ENCODE data around the gene MYH14. TPM values are rescaled to one million over a fixed set of nuclear protein-coding genes. Genes with fewer than 3 reads are reported as not detected.

MYH14 gene
- total RNA-seq, 1 donor from 2014 or later: not detected

GRCh38 chr19:50214699-50215543 is 11.5 kb downstream of the MYH14 start:
- DNase-seq (ENCODE audit: low read depth) (no peak), FAIRE-seq (no peak)
- Histone ChIP-seq H3K4me1 (ENCODE audit: insufficient read depth, low read length) (no peaks in the 10 kb centered on the region), H3K79me2 (ENCODE audit: insufficient read depth, low read length) (no peaks in the 10 kb centered on the region), H3K36me3 (ENCODE audit: insufficient read depth, low read length) (no peaks in the 10 kb centered on the region), H3K9me3 (ENCODE audit: insufficient read depth, low read depth, low read length) (peaks cover 2% of the 10 kb centered on the region), H3K4me2 (ENCODE audit: low read length) (no peak overlapping the region), H2AFZ (ENCODE audit: low read depth, low read length) (no peak overlapping the region), H3K9ac (ENCODE audit: low read length) (no peak overlapping the region), H4K20me1 (ENCODE audit: insufficient read depth, low read length) (no peaks in the 10 kb centered on the region), H3K27me3 (ENCODE audit: insufficient read depth, low read length) (no peaks in the 10 kb centered on the region), H3K27ac (ENCODE audit: low read depth, low read length) (no peak overlapping the region), H3K4me3 (ENCODE audit: insufficient read depth, low read depth, low read length) (no peak overlapping the region)
- TF ChIP-seq CTCF (IDR thresholded peaks at IDR 0.05; ENCODE audit: insufficient read depth, low read depth, low read length): no peak
- TF ChIP-seq EZH2 (IDR thresholded peaks at IDR 0.05; ENCODE audit: insufficient read depth, low read length): no peak
- H3K9me3 Mint-ChIP-seq (ENCODE audit: unreplicated experiment): peaks cover 19% of the 10 kb centered on the region
- no peak overlapping the region for H3K27ac Mint-ChIP-seq (ENCODE audit: unreplicated experiment)
- no peak overlapping the region for H3K4me3 Mint-ChIP-seq (ENCODE audit: unreplicated experiment)
- no peaks in the 10 kb centered on the region for H3K4me1 Mint-ChIP-seq (ENCODE audit: low read depth, unreplicated experiment)
- no peaks in the 10 kb centered on the region for H3K27me3 Mint-ChIP-seq (ENCODE audit: low read depth, unreplicated experiment)
- H3K36me3 Mint-ChIP-seq (ENCODE audit: low read depth, unreplicated experiment): no peaks in the 10 kb centered on the region

GRCh38 chr19:50215820-50216219 is 12.4 kb downstream of the MYH14 start:
- Histone ChIP-seq H3K4me2 (ENCODE audit: low read length) (no peak overlapping the region), H3K27me3 (ENCODE audit: insufficient read depth, low read length) (no peaks in the 10 kb centered on the region), H3K9ac (ENCODE audit: low read length) (no peak overlapping the region), H3K27ac (ENCODE audit: low read depth, low read length) (no peak overlapping the region), H3K79me2 (ENCODE audit: insufficient read depth, low read length) (no peaks in the 10 kb centered on the region), H4K20me1 (ENCODE audit: insufficient read depth, low read length) (no peaks in the 10 kb centered on the region), H3K4me3 (ENCODE audit: insufficient read depth, low read depth, low read length) (no peak overlapping the region), H3K4me1 (ENCODE audit: insufficient read depth, low read length) (no peaks in the 10 kb centered on the region), H3K36me3 (ENCODE audit: insufficient read depth, low read length) (no peaks in the 10 kb centered on the region), H3K9me3 (ENCODE audit: insufficient read depth, low read depth, low read length) (peaks cover 2% of the 10 kb centered on the region), H2AFZ (ENCODE audit: low read depth, low read length) (no peak overlapping the region)
- no peak overlapping the region for H3K27ac Mint-ChIP-seq (ENCODE audit: unreplicated experiment)
- no peaks in the 10 kb centered on the region for H3K4me1 Mint-ChIP-seq (ENCODE audit: low read depth, unreplicated experiment)
- no peaks in the 10 kb centered on the region for H3K36me3 Mint-ChIP-seq (ENCODE audit: low read depth, unreplicated experiment)
- TF ChIP-seq CTCF (IDR thresholded peaks at IDR 0.05; ENCODE audit: insufficient read depth, low read depth, low read length): no peak
- TF ChIP-seq EZH2 (IDR thresholded peaks at IDR 0.05; ENCODE audit: insufficient read depth, low read length): no peak
- no peak for DNase-seq (ENCODE audit: low read depth)
- no peaks in the 10 kb centered on the region for H3K27me3 Mint-ChIP-seq (ENCODE audit: low read depth, unreplicated experiment)
- FAIRE-seq: no peak
- H3K9me3 Mint-ChIP-seq (ENCODE audit: unreplicated experiment): peaks cover 19% of the 10 kb centered on the region
- H3K4me3 Mint-ChIP-seq (ENCODE audit: unreplicated experiment): no peak overlapping the region

GRCh38 chr19:50221087-50221486 is 17.7 kb downstream of the MYH14 start:
- Histone ChIP-seq H3K79me2 (ENCODE audit: insufficient read depth, low read length) (no peaks in the 10 kb centered on the region), H3K4me3 (ENCODE audit: insufficient read depth, low read depth, low read length) (no peak overlapping the region), H4K20me1 (ENCODE audit: insufficient read depth, low read length) (no peaks in the 10 kb centered on the region), H3K36me3 (ENCODE audit: insufficient read depth, low read length) (no peaks in the 10 kb centered on the region), H3K4me1 (ENCODE audit: insufficient read depth, low read length) (no peaks in the 10 kb centered on the region), H2AFZ (ENCODE audit: low read depth, low read length) (no peak overlapping the region), H3K27me3 (ENCODE audit: insufficient read depth, low read length) (no peaks in the 10 kb centered on the region), H3K9me3 (ENCODE audit: insufficient read depth, low read depth, low read length) (peaks cover 10% of the 10 kb centered on the region), H3K4me2 (ENCODE audit: low read length) (no peak overlapping the region), H3K27ac (ENCODE audit: low read depth, low read length) (no peak overlapping the region), H3K9ac (ENCODE audit: low read length) (no peak overlapping the region)
- H3K9me3 Mint-ChIP-seq (ENCODE audit: unreplicated experiment): peaks cover 19% of the 10 kb centered on the region
- no peak overlapping the region for H3K4me3 Mint-ChIP-seq (ENCODE audit: unreplicated experiment)
- H3K27me3 Mint-ChIP-seq (ENCODE audit: low read depth, unreplicated experiment): no peaks in the 10 kb centered on the region
- no peaks in the 10 kb centered on the region for H3K4me1 Mint-ChIP-seq (ENCODE audit: low read depth, unreplicated experiment)
- H3K36me3 Mint-ChIP-seq (ENCODE audit: low read depth, unreplicated experiment): no peaks in the 10 kb centered on the region
- FAIRE-seq (no peak), DNase-seq (ENCODE audit: low read depth) (no peak)
- TF ChIP-seq CTCF (IDR thresholded peaks at IDR 0.05; ENCODE audit: insufficient read depth, low read depth, low read length): no peak
- no peak for TF ChIP-seq EZH2 (IDR thresholded peaks at IDR 0.05; ENCODE audit: insufficient read depth, low read length)
- H3K27ac Mint-ChIP-seq (ENCODE audit: unreplicated experiment): no peak overlapping the region
